ENCODE measurements around the gene DPP4. TPM values are rescaled to one million over a fixed set of nuclear protein-coding genes. Genes with fewer than 3 reads are reported as not detected.
A peak's percentile ranks its signal among the peaks of the same experiment; 100 is the strongest.

Gene DPP4
- total and polyA plus RNA-seq, 2 of the 13 experiments (the other 11 are each of a cell fraction or from before 2014, with no cell fraction given) = 39.4 to 109 TPM

DNA sequence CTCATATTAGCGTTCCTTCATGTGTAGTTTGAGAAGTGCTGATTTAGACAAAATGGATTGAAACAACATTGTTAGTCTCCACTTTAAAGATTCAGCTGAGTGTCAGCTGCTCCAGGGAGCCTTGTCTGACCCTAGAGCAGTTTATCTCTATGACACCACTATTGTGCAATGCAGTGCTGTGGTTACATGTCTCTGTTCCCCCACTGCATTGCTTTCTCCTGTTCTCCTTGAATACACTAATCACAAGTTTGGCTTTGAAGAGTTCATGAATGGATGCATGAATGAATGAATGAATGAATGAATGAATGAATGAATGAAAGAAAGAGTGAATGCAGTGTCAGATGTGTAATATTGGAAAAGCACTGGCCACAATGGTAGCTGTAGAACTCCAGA lies 39.8 kb upstream of the DPP4 start (continued):
- TF ChIP-seq ARID4A (CRISPR knock-in tag; IDR thresholded peaks at IDR 0.05; ENCODE audit: borderline replicate concordance) (peak; percentile 37; the same call in 1 of the 2 replicates), ZNF563 (CRISPR knock-in tag; IDR thresholded peaks at IDR 0.05) (no peak), ZNF383 (CRISPR knock-in tag; IDR thresholded peaks at IDR 0.05; ENCODE audit: borderline replicate concordance) (no peak), THRA (CRISPR knock-in tag; IDR thresholded peaks at IDR 0.05; ENCODE audit: borderline replicate concordance) (peak; percentile 99), ZNF468 (CRISPR knock-in tag; IDR thresholded peaks at IDR 0.05) (no peak), ZNF329 (CRISPR knock-in tag; IDR thresholded peaks at IDR 0.05; ENCODE audit: low read depth) (no peak), MYC (CRISPR knock-in tag; IDR thresholded peaks at IDR 0.05; ENCODE audit: borderline replicate concordance) (no peak), RERE (CRISPR knock-in tag; IDR thresholded peaks at IDR 0.05; ENCODE audit: low read depth) (peak; percentile 60; the same call in 1 of the 2 replicates), ZFP36L1 (CRISPR knock-in tag; IDR thresholded peaks at IDR 0.05) (0 out of 2 replicates have a peak, but pooled peaks have one; percentile 45)
- TF ChIP-seq, protein P1, sequence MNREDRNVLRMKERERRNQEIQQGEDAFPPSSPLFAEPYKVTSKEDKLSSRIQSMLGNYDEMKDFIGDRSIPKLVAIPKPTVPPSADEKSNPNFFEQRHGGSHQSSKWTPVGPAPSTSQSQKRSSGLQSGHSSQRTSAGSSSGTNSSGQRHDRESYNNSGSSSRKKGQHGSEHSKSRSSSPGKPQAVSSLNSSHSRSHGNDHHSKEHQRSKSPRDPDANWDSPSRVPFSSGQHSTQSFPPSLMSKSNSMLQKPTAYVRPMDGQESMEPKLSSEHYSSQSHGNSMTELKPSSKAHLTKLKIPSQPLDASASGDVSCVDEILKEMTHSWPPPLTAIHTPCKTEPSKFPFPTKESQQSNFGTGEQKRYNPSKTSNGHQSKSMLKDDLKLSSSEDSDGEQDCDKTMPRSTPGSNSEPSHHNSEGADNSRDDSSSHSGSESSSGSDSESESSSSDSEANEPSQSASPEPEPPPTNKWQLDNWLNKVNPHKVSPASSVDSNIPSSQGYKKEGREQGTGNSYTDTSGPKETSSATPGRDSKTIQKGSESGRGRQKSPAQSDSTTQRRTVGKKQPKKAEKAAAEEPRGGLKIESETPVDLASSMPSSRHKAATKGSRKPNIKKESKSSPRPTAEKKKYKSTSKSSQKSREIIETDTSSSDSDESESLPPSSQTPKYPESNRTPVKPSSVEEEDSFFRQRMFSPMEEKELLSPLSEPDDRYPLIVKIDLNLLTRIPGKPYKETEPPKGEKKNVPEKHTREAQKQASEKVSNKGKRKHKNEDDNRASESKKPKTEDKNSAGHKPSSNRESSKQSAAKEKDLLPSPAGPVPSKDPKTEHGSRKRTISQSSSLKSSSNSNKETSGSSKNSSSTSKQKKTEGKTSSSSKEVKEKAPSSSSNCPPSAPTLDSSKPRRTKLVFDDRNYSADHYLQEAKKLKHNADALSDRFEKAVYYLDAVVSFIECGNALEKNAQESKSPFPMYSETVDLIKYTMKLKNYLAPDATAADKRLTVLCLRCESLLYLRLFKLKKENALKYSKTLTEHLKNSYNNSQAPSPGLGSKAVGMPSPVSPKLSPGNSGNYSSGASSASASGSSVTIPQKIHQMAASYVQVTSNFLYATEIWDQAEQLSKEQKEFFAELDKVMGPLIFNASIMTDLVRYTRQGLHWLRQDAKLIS (CRISPR knock-in tag; IDR thresholded peaks at IDR 0.05) = no peak
- TF ChIP-seq, protein P2, sequence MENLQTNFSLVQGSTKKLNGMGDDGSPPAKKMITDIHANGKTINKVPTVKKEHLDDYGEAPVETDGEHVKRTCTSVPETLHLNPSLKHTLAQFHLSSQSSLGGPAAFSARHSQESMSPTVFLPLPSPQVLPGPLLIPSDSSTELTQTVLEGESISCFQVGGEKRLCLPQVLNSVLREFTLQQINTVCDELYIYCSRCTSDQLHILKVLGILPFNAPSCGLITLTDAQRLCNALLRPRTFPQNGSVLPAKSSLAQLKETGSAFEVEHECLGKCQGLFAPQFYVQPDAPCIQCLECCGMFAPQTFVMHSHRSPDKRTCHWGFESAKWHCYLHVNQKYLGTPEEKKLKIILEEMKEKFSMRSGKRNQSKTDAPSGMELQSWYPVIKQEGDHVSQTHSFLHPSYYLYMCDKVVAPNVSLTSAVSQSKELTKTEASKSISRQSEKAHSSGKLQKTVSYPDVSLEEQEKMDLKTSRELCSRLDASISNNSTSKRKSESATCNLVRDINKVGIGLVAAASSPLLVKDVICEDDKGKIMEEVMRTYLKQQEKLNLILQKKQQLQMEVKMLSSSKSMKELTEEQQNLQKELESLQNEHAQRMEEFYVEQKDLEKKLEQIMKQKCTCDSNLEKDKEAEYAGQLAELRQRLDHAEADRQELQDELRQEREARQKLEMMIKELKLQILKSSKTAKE (CRISPR knock-in tag; IDR thresholded peaks at IDR 0.05; ENCODE audit: borderline replicate concordance) = 0 out of 2 replicates have a peak, but pooled peaks have one; percentile 40
